HL-60 (cell line): ENCODE results near the gene NCBP3.

Source experiments
- CTCF ChIP-seq: IDR thresholded peaks from one replicate; pipeline ENCODE4 v1.5.1; 2011; ENCODE audit warnings: low read length, control low read depth, inconsistent platforms; ENCODE audit not compliant: insufficient read depth
- GABPA ChIP-seq: IDR thresholded peaks from 2 replicates; pipeline ENCODE4 v1.6.1; 2012; ENCODE audit warnings: low read depth
- POLR2AphosphoS5 ChIP-seq: IDR thresholded peaks from 2 replicates; pipeline ENCODE4 v1.6.1; 2012; ENCODE audit warnings: low read depth
- REST ChIP-seq: IDR thresholded peaks from 2 replicates; pipeline ENCODE4 v1.6.1; 2012; ENCODE audit warnings: low read depth; ENCODE audit not compliant: insufficient replicate concordance
- SPI1 ChIP-seq: IDR thresholded peaks from 2 replicates; pipeline ENCODE4 v1.6.1; 2012; ENCODE audit warnings: low read depth, mild to moderate bottlenecking, borderline replicate concordance

DNA sequence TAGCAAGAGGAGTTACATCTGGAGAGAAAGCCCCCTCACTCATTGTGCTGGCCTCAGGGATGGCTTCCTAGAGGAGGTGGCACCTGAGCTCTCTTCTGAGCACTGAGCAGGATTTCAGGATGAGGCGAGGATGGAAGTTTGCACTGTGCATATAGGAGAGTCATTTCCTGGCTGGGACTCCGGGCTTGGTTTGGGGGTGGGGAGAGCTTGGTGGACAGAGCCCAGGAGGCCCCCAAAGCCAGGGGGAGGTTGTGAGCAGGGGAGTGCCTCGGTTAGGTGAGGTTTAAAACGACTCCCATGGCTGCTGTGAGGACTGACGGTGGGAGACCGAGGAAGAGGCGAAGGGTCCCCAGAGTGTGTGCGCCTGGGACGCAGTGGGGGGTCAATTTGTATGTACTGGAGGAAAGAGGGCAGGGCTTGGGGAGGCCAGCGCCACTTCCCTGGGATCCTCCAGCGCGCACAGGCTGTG is 45.6 kb upstream of the NCBP3 start:
- TF ChIP-seq CTCF (no peak), GABPA (no peak), REST (no peak), SPI1 (no peak), POLR2AphosphoS5 (no peak)
